Ishikawa (cell line): ENCODE measurements around the gene TTL.

Experiments used
- CEBPB ChIP-seq: IDR thresholded peaks from 2 replicates; pipeline ENCODE4 v1.6.1; 2012
- EP300 ChIP-seq: IDR thresholded peaks from 2 replicates; pipeline ENCODE4 v1.6.1; 2012; ENCODE audit warnings: borderline replicate concordance
- RAD21 ChIP-seq: IDR thresholded peaks from 2 replicates; pipeline ENCODE4 v1.6.1; 2012; ENCODE audit warnings: low read depth
- TAF1 ChIP-seq: IDR thresholded peaks from 2 replicates; pipeline ENCODE4 v1.6.1; 2012; ENCODE audit warnings: low read depth, mild to moderate bottlenecking
- YY1 ChIP-seq: IDR thresholded peaks from 2 replicates; pipeline ENCODE4 v1.6.1; 2012; ENCODE audit warnings: low read depth
- ZBTB7A ChIP-seq: IDR thresholded peaks from 2 replicates; pipeline ENCODE4 v1.6.1; 2012; ENCODE audit warnings: low read depth
- TF ChIP-seq, protein P1 (sequence below): IDR thresholded peaks from 2 replicates; pipeline ENCODE4 v1.6.1; 2012
- TF ChIP-seq, protein P2 (sequence below): IDR thresholded peaks from 2 replicates; pipeline ENCODE4 v1.6.1; 2012

- no peak for TF ChIP-seq YY1
- no peak for TF ChIP-seq EP300
- TF ChIP-seq, protein P1, sequence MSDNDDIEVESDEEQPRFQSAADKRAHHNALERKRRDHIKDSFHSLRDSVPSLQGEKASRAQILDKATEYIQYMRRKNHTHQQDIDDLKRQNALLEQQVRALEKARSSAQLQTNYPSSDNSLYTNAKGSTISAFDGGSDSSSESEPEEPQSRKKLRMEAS = no peak
- no peak for TF ChIP-seq CEBPB
- TF ChIP-seq RAD21 = no peak
- TF ChIP-seq ZBTB7A = no peak
- no peak for TF ChIP-seq TAF1
- TF ChIP-seq, protein P2, sequence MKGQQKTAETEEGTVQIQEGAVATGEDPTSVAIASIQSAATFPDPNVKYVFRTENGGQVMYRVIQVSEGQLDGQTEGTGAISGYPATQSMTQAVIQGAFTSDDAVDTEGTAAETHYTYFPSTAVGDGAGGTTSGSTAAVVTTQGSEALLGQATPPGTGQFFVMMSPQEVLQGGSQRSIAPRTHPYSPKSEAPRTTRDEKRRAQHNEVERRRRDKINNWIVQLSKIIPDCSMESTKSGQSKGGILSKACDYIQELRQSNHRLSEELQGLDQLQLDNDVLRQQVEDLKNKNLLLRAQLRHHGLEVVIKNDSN = no peak
These were observed 4.9 kb downstream of the TTL start for GRCh38 chr2:112486895-112487294.
